HCEC 1CT (cell line): ENCODE results near the gene R3HDM2.
"Not testable (repeated sequence)": the region's sequence is repeated elsewhere in the genome, so short reads cannot be mapped to it uniquely, and the experiment has no call there.

ENCODE experiments used
- DNase-seq: peaks from one replicate; pipeline ENCODE4 v3.0.0-alpha.2; 2017

R3HDM2 gene

GRCh38 chr12:57419495-57419894 is 11.3 kb downstream of the R3HDM2 start:
- DNase-seq, result no peak

GRCh38 chr12:57418255-57418654 is 12.6 kb downstream of the R3HDM2 start:
- no peak for DNase-seq

- peak; percentile 50 for DNase-seq
These were observed 14.5 kb downstream of the R3HDM2 start for GRCh38 chr12:57416039-57416996.

- no peak for DNase-seq
These were observed 15.8 kb downstream of the R3HDM2 start for GRCh38 chr12:57415088-57415487.

GRCh38 chr12:57414160-57414559 is 16.7 kb downstream of the R3HDM2 start:
- not testable (repeated sequence) for DNase-seq

- no peak for DNase-seq
These were observed 20.3 kb downstream of the R3HDM2 start for GRCh38 chr12:57410534-57410933.

- no peak for DNase-seq
These were observed 25.7 kb downstream of the R3HDM2 start for GRCh38 chr12:57404966-57405640.

GRCh38 chr12:57402156-57402555 is 28.7 kb downstream of the R3HDM2 start:
- not testable (repeated sequence) for DNase-seq

GRCh38 chr12:57401165-57401564 is 29.7 kb downstream of the R3HDM2 start:
- DNase-seq, result no peak

- not testable (repeated sequence) for DNase-seq
These were observed 31.0 kb downstream of the R3HDM2 start for GRCh38 chr12:57399718-57400463.

GRCh38 chr12:57397441-57397840 is 33.4 kb downstream of the R3HDM2 start:
- no peak for DNase-seq

- DNase-seq, result no peak
These were observed 35.7 kb downstream of the R3HDM2 start for GRCh38 chr12:57395121-57395520.

- no peak for DNase-seq
These were observed 40.7 kb downstream of the R3HDM2 start for GRCh38 chr12:57390174-57390573.

- peak; percentile 96 for DNase-seq
These were observed 41.8 kb downstream of the R3HDM2 start for GRCh38 chr12:57389033-57389432.

GRCh38 chr12:57388425-57388824 is 42.4 kb downstream of the R3HDM2 start:
- no peak for DNase-seq

- DNase-seq, result no peak
These were observed 44.6 kb downstream of the R3HDM2 start for GRCh38 chr12:57386187-57386720.

GRCh38 chr12:57385586-57385985 is 45.3 kb downstream of the R3HDM2 start:
- no peak for DNase-seq

GRCh38 chr12:57384478-57384877 is 46.4 kb downstream of the R3HDM2 start:
- no peak for DNase-seq

GRCh38 chr12:57381693-57382220 is 49.1 kb downstream of the R3HDM2 start:
- no peak for DNase-seq

GRCh38 chr12:57380300-57380699 is 50.5 kb downstream of the R3HDM2 start:
- no peak for DNase-seq

GRCh38 chr12:57377103-57377840 is 53.6 kb downstream of the R3HDM2 start:
- DNase-seq, result no peak

- DNase-seq, result no peak
These were observed 58.6 kb downstream of the R3HDM2 start for GRCh38 chr12:57372233-57372632.
